ENCODE measurements around the gene SHC3. TPM values are rescaled to one million over a fixed set of nuclear protein-coding genes. Genes with fewer than 3 reads are reported as not detected.

SHC3 gene
- polyA plus RNA-seq, 1 donor from 2014 or later, result 22.9 TPM

DNA sequence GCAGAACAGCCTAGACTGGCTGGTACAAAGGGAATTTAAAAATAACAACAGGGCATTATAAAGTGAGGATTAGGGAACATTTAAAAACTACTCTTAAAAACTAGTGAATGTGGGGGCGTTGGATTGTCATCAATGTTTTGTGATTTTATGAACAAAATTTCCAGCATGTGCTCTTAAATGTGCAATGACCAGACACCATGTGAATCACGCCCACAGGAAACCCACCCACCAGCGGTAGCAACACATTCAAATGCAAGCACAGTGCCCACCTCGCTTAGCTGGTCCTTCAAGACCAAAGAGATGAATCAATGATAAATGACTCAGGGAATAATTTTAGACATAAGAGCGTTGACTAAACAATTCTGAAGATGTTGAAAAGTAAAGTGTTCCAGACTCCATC, 146.4 kb downstream of the SHC3 start:
- Histone ChIP-seq H3K9me2 (ENCODE audit: insufficient read depth, low read length) (no peaks in the 10 kb centered on the region), H3K36me3 (ENCODE audit: insufficient read depth, low read length) (peaks cover 3% of the 10 kb centered on the region), H3K27ac (ENCODE audit: low read length) (no peak overlapping the region), H2AFZ (ENCODE audit: low read depth, low read length) (no peak overlapping the region), H3K79me2 (replicated peaks; ENCODE audit: insufficient read depth, low read length) (no peaks in the 10 kb centered on the region), H4K20me1 (ENCODE audit: insufficient read depth) (no peaks in the 10 kb centered on the region), H3K4me3 (ENCODE audit: low read length) (no peak overlapping the region), H3F3A (ENCODE audit: insufficient read depth, low read length, poor library complexity, severe bottlenecking) (no peaks in the 10 kb centered on the region), H3K27me3 (ENCODE audit: insufficient read depth, low read depth, low read length) (no peaks in the 10 kb centered on the region), H3K4me2 (ENCODE audit: low read length) (no peak overlapping the region), H3K9ac (ENCODE audit: low read length) (no peak overlapping the region), H3K9me3 (ENCODE audit: low read length) (no peaks in the 10 kb centered on the region)
- no peak for TF ChIP-seq EP300 (conservative IDR thresholded peaks at IDR 0.05; ENCODE audit: poor library complexity, severe bottlenecking)
- TF ChIP-seq RAD21 (conservative IDR thresholded peaks at IDR 0.05), result no peak
- no peak for TF ChIP-seq MXI1 (conservative IDR thresholded peaks at IDR 0.05; ENCODE audit: poor library complexity, severe bottlenecking)
- TF ChIP-seq, protein P1, sequence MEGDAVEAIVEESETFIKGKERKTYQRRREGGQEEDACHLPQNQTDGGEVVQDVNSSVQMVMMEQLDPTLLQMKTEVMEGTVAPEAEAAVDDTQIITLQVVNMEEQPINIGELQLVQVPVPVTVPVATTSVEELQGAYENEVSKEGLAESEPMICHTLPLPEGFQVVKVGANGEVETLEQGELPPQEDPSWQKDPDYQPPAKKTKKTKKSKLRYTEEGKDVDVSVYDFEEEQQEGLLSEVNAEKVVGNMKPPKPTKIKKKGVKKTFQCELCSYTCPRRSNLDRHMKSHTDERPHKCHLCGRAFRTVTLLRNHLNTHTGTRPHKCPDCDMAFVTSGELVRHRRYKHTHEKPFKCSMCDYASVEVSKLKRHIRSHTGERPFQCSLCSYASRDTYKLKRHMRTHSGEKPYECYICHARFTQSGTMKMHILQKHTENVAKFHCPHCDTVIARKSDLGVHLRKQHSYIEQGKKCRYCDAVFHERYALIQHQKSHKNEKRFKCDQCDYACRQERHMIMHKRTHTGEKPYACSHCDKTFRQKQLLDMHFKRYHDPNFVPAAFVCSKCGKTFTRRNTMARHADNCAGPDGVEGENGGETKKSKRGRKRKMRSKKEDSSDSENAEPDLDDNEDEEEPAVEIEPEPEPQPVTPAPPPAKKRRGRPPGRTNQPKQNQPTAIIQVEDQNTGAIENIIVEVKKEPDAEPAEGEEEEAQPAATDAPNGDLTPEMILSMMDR (IDR thresholded peaks at IDR 0.05; ENCODE audit: poor library complexity, severe bottlenecking), result no peak
- no peak for TF ChIP-seq EZH2 (IDR thresholded peaks at IDR 0.05; ENCODE audit: borderline replicate concordance, insufficient read depth, low read length, poor library complexity, severe bottlenecking)
- TF ChIP-seq TAF1 (IDR thresholded peaks at IDR 0.05; ENCODE audit: low read depth), result no peak
- TF ChIP-seq, protein P2, sequence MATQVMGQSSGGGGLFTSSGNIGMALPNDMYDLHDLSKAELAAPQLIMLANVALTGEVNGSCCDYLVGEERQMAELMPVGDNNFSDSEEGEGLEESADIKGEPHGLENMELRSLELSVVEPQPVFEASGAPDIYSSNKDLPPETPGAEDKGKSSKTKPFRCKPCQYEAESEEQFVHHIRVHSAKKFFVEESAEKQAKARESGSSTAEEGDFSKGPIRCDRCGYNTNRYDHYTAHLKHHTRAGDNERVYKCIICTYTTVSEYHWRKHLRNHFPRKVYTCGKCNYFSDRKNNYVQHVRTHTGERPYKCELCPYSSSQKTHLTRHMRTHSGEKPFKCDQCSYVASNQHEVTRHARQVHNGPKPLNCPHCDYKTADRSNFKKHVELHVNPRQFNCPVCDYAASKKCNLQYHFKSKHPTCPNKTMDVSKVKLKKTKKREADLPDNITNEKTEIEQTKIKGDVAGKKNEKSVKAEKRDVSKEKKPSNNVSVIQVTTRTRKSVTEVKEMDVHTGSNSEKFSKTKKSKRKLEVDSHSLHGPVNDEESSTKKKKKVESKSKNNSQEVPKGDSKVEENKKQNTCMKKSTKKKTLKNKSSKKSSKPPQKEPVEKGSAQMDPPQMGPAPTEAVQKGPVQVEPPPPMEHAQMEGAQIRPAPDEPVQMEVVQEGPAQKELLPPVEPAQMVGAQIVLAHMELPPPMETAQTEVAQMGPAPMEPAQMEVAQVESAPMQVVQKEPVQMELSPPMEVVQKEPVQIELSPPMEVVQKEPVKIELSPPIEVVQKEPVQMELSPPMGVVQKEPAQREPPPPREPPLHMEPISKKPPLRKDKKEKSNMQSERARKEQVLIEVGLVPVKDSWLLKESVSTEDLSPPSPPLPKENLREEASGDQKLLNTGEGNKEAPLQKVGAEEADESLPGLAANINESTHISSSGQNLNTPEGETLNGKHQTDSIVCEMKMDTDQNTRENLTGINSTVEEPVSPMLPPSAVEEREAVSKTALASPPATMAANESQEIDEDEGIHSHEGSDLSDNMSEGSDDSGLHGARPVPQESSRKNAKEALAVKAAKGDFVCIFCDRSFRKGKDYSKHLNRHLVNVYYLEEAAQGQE (IDR thresholded peaks at IDR 0.05; ENCODE audit: borderline replicate concordance), result no peak
- TF ChIP-seq POLR2AphosphoS5 (IDR thresholded peaks at IDR 0.05), result no peak
- TF ChIP-seq SMC3 (conservative IDR thresholded peaks at IDR 0.05; ENCODE audit: poor library complexity), result no peak

DNA sequence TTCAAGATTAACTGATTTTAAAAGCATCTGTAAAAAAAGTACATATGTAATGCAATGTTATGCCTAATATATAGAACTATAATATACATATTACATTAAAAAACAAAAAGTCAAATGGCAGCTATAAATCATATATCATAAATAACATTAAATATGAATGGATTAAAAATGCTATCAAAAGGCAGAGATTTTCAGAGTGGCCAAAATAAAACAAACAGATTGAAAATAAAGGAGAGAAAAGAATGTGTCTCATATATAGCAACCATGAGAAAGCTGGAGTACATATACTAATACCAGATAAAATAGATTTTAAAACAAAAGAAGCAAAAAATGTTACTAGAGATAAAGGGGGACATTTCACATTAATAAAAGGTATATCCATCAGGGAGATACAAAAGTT, 148.8 kb downstream of the SHC3 start:
- Histone ChIP-seq H3K36me3 (ENCODE audit: insufficient read depth, low read length) (peaks cover 3% of the 10 kb centered on the region), H3K9ac (ENCODE audit: low read length) (no peak overlapping the region), H2AFZ (ENCODE audit: low read depth, low read length) (no peak overlapping the region), H3K9me2 (ENCODE audit: insufficient read depth, low read length) (no peaks in the 10 kb centered on the region), H3K4me2 (ENCODE audit: low read length) (no peak overlapping the region), H3K4me3 (ENCODE audit: low read length) (no peak overlapping the region), H3K79me2 (replicated peaks; ENCODE audit: insufficient read depth, low read length) (no peaks in the 10 kb centered on the region), H3K27me3 (ENCODE audit: insufficient read depth, low read depth, low read length) (no peaks in the 10 kb centered on the region), H3F3A (ENCODE audit: insufficient read depth, low read length, poor library complexity, severe bottlenecking) (no peaks in the 10 kb centered on the region), H3K27ac (ENCODE audit: low read length) (no peak overlapping the region), H4K20me1 (ENCODE audit: insufficient read depth) (no peaks in the 10 kb centered on the region), H3K9me3 (ENCODE audit: low read length) (no peaks in the 10 kb centered on the region)
- TF ChIP-seq, protein P1 (IDR thresholded peaks at IDR 0.05; ENCODE audit: poor library complexity, severe bottlenecking), result no peak
- no peak for TF ChIP-seq EZH2 (IDR thresholded peaks at IDR 0.05; ENCODE audit: borderline replicate concordance, insufficient read depth, low read length, poor library complexity, severe bottlenecking)
- no peak for TF ChIP-seq POLR2AphosphoS5 (IDR thresholded peaks at IDR 0.05)
- no peak for TF ChIP-seq RAD21 (conservative IDR thresholded peaks at IDR 0.05)

Measured in neural cell (in vitro differentiated cells).